HG03439 (cell line): ENCODE results near the gene CDKN2AIP.

Experiments used
- ATAC-seq: cut with Tn5 transposase; IDR thresholded peaks from one replicate; pipeline ENCODE4 v1.9.1; 2021; ENCODE audit warnings: mild to moderate bottlenecking, moderate library complexity; ENCODE audit not compliant: unreplicated experiment

Gene CDKN2AIP

DNA sequence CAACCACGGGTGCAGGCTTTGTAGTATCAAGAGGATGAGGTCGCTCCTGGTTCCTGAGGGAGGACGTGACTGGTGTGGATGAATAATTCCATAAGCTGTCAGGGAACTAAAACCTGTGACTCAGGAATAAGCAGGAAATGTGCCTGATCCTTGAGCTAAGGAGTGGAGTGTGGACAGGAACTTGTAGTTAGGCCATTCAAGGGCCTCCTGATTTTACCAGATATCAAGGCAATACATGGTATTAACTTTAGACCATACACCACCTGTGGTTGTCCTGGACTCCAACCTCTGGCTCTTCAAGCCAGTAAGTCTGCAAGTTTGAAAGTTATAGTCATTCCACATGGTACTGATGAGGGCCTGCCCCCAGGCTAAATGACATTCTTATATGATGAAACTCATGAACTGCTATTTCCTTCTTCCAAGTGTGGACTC is 48.4 kb downstream of the CDKN2AIP start:
- no peak for ATAC-seq

DNA sequence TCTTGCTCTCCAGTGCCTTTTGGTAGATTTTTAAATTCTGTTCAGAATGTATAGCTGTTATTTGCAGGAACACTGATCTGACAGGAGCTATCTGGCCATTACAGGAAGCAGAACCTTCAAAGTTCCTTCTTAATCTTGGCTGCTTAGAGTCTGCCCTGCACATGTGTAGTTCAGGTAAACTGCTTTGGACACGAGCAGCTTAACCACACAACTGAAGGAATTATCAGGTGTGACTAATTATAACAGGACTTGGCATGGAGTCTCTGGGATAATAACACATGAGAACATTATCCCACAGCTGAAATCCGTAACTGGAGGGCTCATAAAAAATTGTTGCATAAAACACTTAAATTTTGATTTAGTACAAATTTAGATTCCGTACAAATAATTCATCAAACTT is 48.8 kb downstream of the CDKN2AIP start:
- no peak for ATAC-seq

DNA sequence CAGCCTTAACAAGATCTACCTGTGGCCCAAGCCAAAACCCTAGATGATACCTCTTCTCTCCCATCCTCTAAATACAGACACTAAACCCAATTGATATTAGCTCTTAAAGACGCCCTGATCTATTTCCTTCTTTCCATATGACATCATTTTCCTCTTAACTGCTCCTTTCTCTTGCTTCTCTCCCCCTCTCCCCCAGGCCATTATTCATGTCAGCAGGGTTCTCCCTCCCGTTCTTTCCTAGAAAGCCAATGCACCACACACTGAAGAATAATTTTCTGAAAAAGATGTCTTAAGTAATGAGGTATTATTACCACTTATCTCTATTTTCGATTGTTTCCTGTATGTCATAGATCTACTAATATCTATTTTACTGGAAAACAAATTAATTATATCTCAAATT is 50.7 kb downstream of the CDKN2AIP start:
- ATAC-seq = no peak
